OCI-LY3 (cell line): ENCODE results near the gene AIG1.

Source experiments
- CTCF ChIP-seq: fragments of 200-600, 300-600 bp; sonication (generic); IDR thresholded peaks from 2 replicates; pipeline ENCODE4 v1.5.1; 2014; ENCODE audit warnings: antibody characterized with exemption, low read length, low read depth
- EZH2phosphoT487 ChIP-seq: fragments of 200-600 bp; shearing (Covaris generic); IDR thresholded peaks from 2 replicates; pipeline ENCODE4 v1.6.1; 2018; ENCODE audit warnings: antibody characterized with exemption, mixed run types, low read depth

GRCh38 chr6:143059663-143060353 lies 881 bp upstream of the AIG1 start:
- TF ChIP-seq CTCF (no peak), EZH2phosphoT487 (no peak)
